Endodermal cell (in vitro differentiated cells): ENCODE results near the gene TMEM44. TPM values are rescaled to one million over a fixed set of nuclear protein-coding genes. Genes with fewer than 3 reads are reported as not detected.

Experiments
- DNase-seq: peaks from one replicate; pipeline ENCODE4 v3.0.0-alpha.2; 2017
- H3K27ac ChIP-seq: 2 replicates; pipeline ENCODE4 v1.5.1; 2013; ENCODE audit warnings: mild to moderate bottlenecking, low read depth, low read length, moderate library complexity
- H3K27me3 ChIP-seq: 2 replicates; pipeline ENCODE4 v1.6.1; 2013; ENCODE audit warnings: mild to moderate bottlenecking, low read length, moderate library complexity; ENCODE audit not compliant: insufficient read depth, control insufficient read depth, poor library complexity, severe bottlenecking
- H3K36me3 ChIP-seq: 2 replicates; pipeline ENCODE4 v1.7.0; 2013; ENCODE audit warnings: mild to moderate bottlenecking, low read length, moderate library complexity; ENCODE audit not compliant: control insufficient read depth, insufficient read depth
- H3K4me1 ChIP-seq: one replicate; pipeline ENCODE4 v1.7.0; 2013; ENCODE audit warnings: low read length; ENCODE audit not compliant: control insufficient read depth, insufficient read depth
- H3K4me3 ChIP-seq: 2 replicates; pipeline ENCODE4 v1.5.1; 2013; ENCODE audit warnings: mild to moderate bottlenecking, low read length, moderate library complexity
- H3K9ac ChIP-seq: 2 replicates; pipeline ENCODE4 v1.6.1; 2013; ENCODE audit warnings: mild to moderate bottlenecking, low read length, moderate library complexity; ENCODE audit not compliant: poor library complexity, severe bottlenecking; ENCODE audit errors: extremely low read depth
- H3K9me3 ChIP-seq: 2 replicates; pipeline ENCODE4 v1.6.1; 2013; ENCODE audit warnings: mild to moderate bottlenecking, low read length, moderate library complexity; ENCODE audit not compliant: control insufficient read depth
- H3K27ac Mint-ChIP-seq: 2 replicates; pipeline ENCODE4 v1.8.0; 2020; ENCODE audit warnings: mixed read lengths
- H3K27me3 Mint-ChIP-seq: 2 replicates; pipeline ENCODE4 v1.8.0; 2021; ENCODE audit warnings: mild to moderate bottlenecking, mixed read lengths; ENCODE audit not compliant: insufficient read depth
- H3K36me3 Mint-ChIP-seq: 2 replicates; pipeline ENCODE4 v1.8.0; 2020; ENCODE audit warnings: low read depth, mixed read lengths
- H3K4me1 Mint-ChIP-seq: 2 replicates; pipeline ENCODE4 v1.8.0; 2020; ENCODE audit warnings: mixed read lengths
- H3K4me3 Mint-ChIP-seq: 2 replicates; pipeline ENCODE4 v1.8.0; 2020; ENCODE audit warnings: mild to moderate bottlenecking, moderate library complexity, mixed read lengths
- H3K9me3 Mint-ChIP-seq: 2 replicates; pipeline ENCODE4 v1.8.0; 2020; ENCODE audit warnings: mild to moderate bottlenecking, mixed read lengths
- CTCF ChIP-seq: fragments of 200-600 bp; sonication (generic); conservative IDR thresholded peaks from 2 replicates; pipeline ENCODE4 v1.5.0; 2021; ENCODE audit warnings: antibody characterized with exemption, mild to moderate bottlenecking
- WGBS, 2 experiments: methylation state at CpG; one replicate each; pipeline versions ENCODE4 v1.1.5 to v1.1.7; 2013; ENCODE audit warnings: missing lambda C conversion rate in 2 of 2, mixed read lengths in 1 of 2; ENCODE audit not compliant: insufficient coverage in 1 of 2, insufficient read length in 1 of 2; 5-methylcytosine and 5-hydroxymethylcytosine counted together
- total RNA-seq, 2 donors: library from RNA; stranded (reverse); fragmentation: NEBNext Ultra II Directional in 1 of 2; extraction: Animal tissue kit (Norgen Biotek cat#: 25700) in 1 of 2; gene quantifications; 2 replicates in 1 of 2; 3 replicates in 1 of 2; pipeline ENCODE4 v1.2.1, GENCODE V29; 2021

The TMEM44 gene
- total RNA-seq, 2 donors from 2014 or later, result 31.0 to 34.4 TPM

DNA sequence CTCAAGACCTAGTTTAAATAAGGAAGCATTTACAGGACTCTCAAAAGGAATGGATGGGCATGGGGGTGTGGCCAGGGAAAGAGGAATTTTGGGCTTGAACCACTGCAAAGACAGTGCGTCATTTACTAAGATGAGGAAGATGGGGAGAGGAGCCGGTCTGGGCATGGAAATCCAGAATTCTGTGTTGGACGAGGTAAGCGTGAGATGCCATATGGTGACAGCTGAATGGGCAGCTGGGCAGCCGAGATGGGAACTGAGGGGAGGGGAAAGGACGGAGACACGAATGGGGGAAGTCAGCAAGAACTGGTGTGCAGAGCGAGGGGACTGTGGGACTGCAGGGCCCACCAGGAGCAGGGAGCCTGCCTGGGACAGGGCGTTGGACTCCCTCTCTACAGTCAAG, 24.2 kb downstream of the TMEM44 start:
- Mint-ChIP-seq H3K27me3 (no peaks in the 10 kb centered on the region), H3K36me3 (peaks cover 12% of the 10 kb centered on the region), H3K27ac (no peak overlapping the region), H3K4me1 (peaks cover 5% of the 10 kb centered on the region), H3K9me3 (no peaks in the 10 kb centered on the region), H3K4me3 (no peak overlapping the region)
- no peaks in the 10 kb centered on the region for H3K4me1 ChIP-seq
- H3K9me3 ChIP-seq, result no peaks in the 10 kb centered on the region
- H3K27me3 ChIP-seq, result no peaks in the 10 kb centered on the region
- no peaks in the 10 kb centered on the region for H3K36me3 ChIP-seq
- DNase-seq, result no peak
- no peak overlapping the region for H3K9ac ChIP-seq
- 92 to 100% methylated on average over 5 to 9 of the region's 9 CpGs for WGBS, 2 experiments
- TF ChIP-seq CTCF, result no peak
- H3K27ac ChIP-seq, result no peak overlapping the region
- no peak overlapping the region for H3K4me3 ChIP-seq

- no peak overlapping the region for H3K27ac Mint-ChIP-seq
- Histone ChIP-seq H3K4me3 (no peak overlapping the region), H3K27ac (no peak overlapping the region), H3K9ac (no peak overlapping the region), H3K36me3 (no peaks in the 10 kb centered on the region), H3K4me1 (no peaks in the 10 kb centered on the region), H3K27me3 (no peaks in the 10 kb centered on the region), H3K9me3 (no peaks in the 10 kb centered on the region)
- no peaks in the 10 kb centered on the region for H3K27me3 Mint-ChIP-seq
- no peaks in the 10 kb centered on the region for H3K9me3 Mint-ChIP-seq
- H3K4me3 Mint-ChIP-seq, result no peak overlapping the region
- DNase-seq, result no peak
- no peak for TF ChIP-seq CTCF
- WGBS, 2 experiments, result 88 to 90% methylated on average over 4 to 10 of the region's 10 CpGs
- H3K36me3 Mint-ChIP-seq, result peaks cover 18% of the 10 kb centered on the region
- H3K4me1 Mint-ChIP-seq, result peaks cover 5% of the 10 kb centered on the region
Observed at GRCh38 chr3:194607592-194608389, 25.4 kb downstream of the TMEM44 start.

GRCh38 chr3:194606941-194607340, 26.3 kb downstream of the TMEM44 start:
- Mint-ChIP-seq H3K4me3 (no peak overlapping the region), H3K27me3 (no peaks in the 10 kb centered on the region), H3K36me3 (peaks cover 25% of the 10 kb centered on the region), H3K4me1 (peaks cover 5% of the 10 kb centered on the region), H3K27ac (no peak overlapping the region), H3K9me3 (no peaks in the 10 kb centered on the region)
- Histone ChIP-seq H3K4me1 (no peaks in the 10 kb centered on the region), H3K36me3 (no peaks in the 10 kb centered on the region), H3K27ac (no peak overlapping the region), H3K9ac (no peak overlapping the region), H3K4me3 (no peak overlapping the region), H3K9me3 (no peaks in the 10 kb centered on the region), H3K27me3 (no peaks in the 10 kb centered on the region)
- TF ChIP-seq CTCF, result no peak
- DNase-seq, result no peak
- WGBS, 2 experiments, result 89 to 93% methylated on average over 3 of the region's 3 CpGs
